SU-DHL-6 (cell line): ENCODE measurements around the gene ATP8B2.

Experiments used
- H2AFZ ChIP-seq: fragments of 200-600 bp; sonication (generic); 2 replicates; pipeline ENCODE4 v1.6.1; 2014; ENCODE audit warnings: low read depth, mild to moderate bottlenecking, moderate library complexity, mixed read lengths, antibody characterized with exemption, low read length; ENCODE audit not compliant: severe bottlenecking
- H3F3A ChIP-seq: fragments of 200-600 bp; shearing (Covaris generic); 2 replicates; pipeline ENCODE4 v1.6.0; 2016; ENCODE audit warnings: antibody characterized with exemption, mild to moderate bottlenecking; ENCODE audit not compliant: insufficient read depth
- H3K27ac ChIP-seq: fragments of 200-600 bp; sonication (generic); 2 replicates; pipeline ENCODE4 v1.5.1; 2016; ENCODE audit warnings: low read depth, mild to moderate bottlenecking, low read length, moderate library complexity, mixed read lengths
- H3K27me3 ChIP-seq: fragments of 200-600 bp; sonication (generic), shearing (Covaris generic); 2 replicates; pipeline ENCODE4 v1.6.0; 2014; ENCODE audit warnings: mild to moderate bottlenecking, low read length
- H3K36me3 ChIP-seq: fragments of 200-600 bp; sonication (generic); 2 replicates; pipeline ENCODE4 v1.6.1; 2014; ENCODE audit warnings: mild to moderate bottlenecking, low read length, mixed read lengths
- H3K4me2 ChIP-seq: fragments of 300-600, 200-600 bp; shearing (Covaris generic), sonication (generic); 2 replicates; pipeline ENCODE4 v1.6.0; 2014; ENCODE audit warnings: low read length, low read depth, mild to moderate bottlenecking; ENCODE audit not compliant: poor library complexity, severe bottlenecking
- H3K4me3 ChIP-seq: fragments of 200-600 bp; sonication (generic); 2 replicates; pipeline ENCODE4 v1.5.1; 2014; ENCODE audit warnings: antibody characterized with exemption, low read length, mild to moderate bottlenecking, mixed read lengths; ENCODE audit not compliant: insufficient read depth, poor library complexity, severe bottlenecking
- H3K79me2 ChIP-seq: fragments of 200-600 bp; sonication (generic); 2 replicates; pipeline ENCODE4 v1.6.1; 2014; ENCODE audit warnings: mild to moderate bottlenecking, low read length, moderate library complexity; ENCODE audit not compliant: insufficient read depth
- H3K9ac ChIP-seq: fragments of 200-600 bp; sonication (generic); 2 replicates; pipeline ENCODE4 v1.7.0; 2014; ENCODE audit warnings: mild to moderate bottlenecking, low read length
- H3K9me2 ChIP-seq: fragments of 200-600 bp; sonication (generic); replicated peaks from 2 replicates; pipeline ENCODE4 v1.6.1; 2014; ENCODE audit warnings: low read length; ENCODE audit not compliant: insufficient read depth
- H3K9me3 ChIP-seq: fragments of 200-600 bp; sonication (generic); 2 replicates; pipeline ENCODE4 v1.6.1; 2014; ENCODE audit warnings: low read length, mixed read lengths; ENCODE audit not compliant: insufficient read depth
- H4K20me1 ChIP-seq: fragments of 200-600 bp; sonication (generic); 2 replicates; pipeline ENCODE4 v1.6.1; 2014; ENCODE audit warnings: low read depth, mild to moderate bottlenecking, antibody characterized with exemption, low read length, moderate library complexity, mixed read lengths
- CTCF ChIP-seq: fragments of 200-600 bp; sonication (generic); IDR thresholded peaks from one replicate; pipeline ENCODE4 v1.5.1; 2017; ENCODE audit warnings: antibody characterized with exemption, mild to moderate bottlenecking, low read length, moderate library complexity; ENCODE audit not compliant: insufficient read depth, poor library complexity, severe bottlenecking

ATP8B2 gene

GRCh38 chr1:154398678-154399077 is 73.4 kb downstream of the ATP8B2 start:
- no peak overlapping the region for H3K4me2 ChIP-seq
- H3K27ac ChIP-seq, result no peak overlapping the region
- no peaks in the 10 kb centered on the region for H3K9me2 ChIP-seq
- no peaks in the 10 kb centered on the region; the same call in 1 of the 2 replicates for H3K27me3 ChIP-seq
- no peaks in the 10 kb centered on the region for H3F3A ChIP-seq
- H3K79me2 ChIP-seq, result no peaks in the 10 kb centered on the region
- H3K9ac ChIP-seq, result no peak overlapping the region
- no peak overlapping the region for H2AFZ ChIP-seq
- no peaks in the 10 kb centered on the region for H3K36me3 ChIP-seq
- TF ChIP-seq CTCF, result no peak
- no peaks in the 10 kb centered on the region for H3K9me3 ChIP-seq
- H3K4me3 ChIP-seq, result no peak overlapping the region
- H4K20me1 ChIP-seq, result no peaks in the 10 kb centered on the region

- no peak for TF ChIP-seq CTCF
- no peaks in the 10 kb centered on the region for H3F3A ChIP-seq
- no peak overlapping the region for H3K27ac ChIP-seq
- H3K9me2 ChIP-seq, result no peaks in the 10 kb centered on the region
- no peaks in the 10 kb centered on the region for H3K9me3 ChIP-seq
- no peaks in the 10 kb centered on the region for H3K36me3 ChIP-seq
- H3K4me3 ChIP-seq, result no peak overlapping the region
- no peaks in the 10 kb centered on the region; the same call in 1 of the 2 replicates for H3K27me3 ChIP-seq
- no peaks in the 10 kb centered on the region for H4K20me1 ChIP-seq
- H3K79me2 ChIP-seq, result no peaks in the 10 kb centered on the region
- H3K4me2 ChIP-seq, result no peak overlapping the region
- H2AFZ ChIP-seq, result no peak overlapping the region
- no peak overlapping the region for H3K9ac ChIP-seq
These were observed 75.1 kb downstream of the ATP8B2 start for GRCh38 chr1:154400381-154400801.
